ENCODE results near the gene WWOX. TPM values are rescaled to one million over a fixed set of nuclear protein-coding genes. Genes with fewer than 3 reads are reported as not detected.

Gene WWOX
- total RNA-seq, 1 experiment from 2014 or later: 13.0 TPM

DNA sequence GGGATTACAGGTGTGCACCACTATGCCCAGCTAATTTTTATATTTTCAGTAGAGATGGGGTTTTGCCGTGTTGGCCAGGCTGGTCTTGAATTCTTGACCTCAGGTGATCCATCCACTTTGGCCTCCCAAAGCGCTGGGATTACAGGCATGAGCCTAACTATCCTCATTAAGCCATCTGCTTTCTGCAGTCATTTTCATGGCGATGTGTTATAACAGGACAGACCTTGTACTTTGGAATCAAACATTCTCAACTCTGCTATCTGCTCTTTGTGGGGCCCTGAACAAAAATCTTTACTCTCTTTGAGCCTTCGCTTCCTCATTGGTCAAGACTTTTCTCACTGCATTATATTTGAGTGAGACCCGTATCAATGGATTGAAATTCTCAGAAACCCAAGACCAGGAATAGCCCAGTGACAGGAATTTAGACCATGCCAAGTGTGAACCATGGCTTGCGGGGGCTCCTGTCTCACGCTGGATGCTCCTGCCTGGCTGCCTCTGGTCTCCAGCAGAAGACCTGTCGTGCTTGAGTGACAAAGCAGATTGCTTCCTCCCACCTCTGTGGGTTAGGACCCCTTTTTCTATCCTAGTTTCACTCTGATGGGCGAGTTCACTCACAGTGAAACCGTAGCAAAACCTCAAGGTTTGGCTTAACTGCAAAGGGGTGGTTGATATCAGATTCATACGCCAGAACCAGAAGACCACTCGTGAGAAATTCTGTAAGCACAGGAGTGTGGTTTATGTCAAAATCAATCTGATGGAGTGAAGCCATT lies 982.0 kb downstream of the WWOX start:
- no peak for DNase-seq (ENCODE audit: low read depth)

DNA sequence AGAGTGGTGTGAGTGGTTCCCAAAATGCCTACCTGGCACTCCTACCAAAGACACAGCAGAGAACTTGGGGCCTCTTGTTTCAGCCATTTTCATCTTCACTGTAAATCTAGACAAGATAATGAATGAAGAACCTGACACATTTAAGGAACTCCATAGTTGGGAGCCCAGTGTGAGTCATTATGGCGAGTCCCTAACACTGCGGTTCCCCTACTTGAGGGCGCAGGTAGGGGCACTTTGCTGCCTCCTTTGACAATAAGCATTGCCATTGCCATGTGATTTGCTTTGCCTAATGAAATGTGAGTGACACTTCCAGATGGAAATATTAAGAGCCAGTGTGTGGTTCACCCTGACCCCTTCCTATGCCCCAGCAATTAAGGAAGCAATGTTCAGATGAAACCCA lies 983.5 kb downstream of the WWOX start:
- no peak for DNase-seq (ENCODE audit: low read depth)

DNA sequence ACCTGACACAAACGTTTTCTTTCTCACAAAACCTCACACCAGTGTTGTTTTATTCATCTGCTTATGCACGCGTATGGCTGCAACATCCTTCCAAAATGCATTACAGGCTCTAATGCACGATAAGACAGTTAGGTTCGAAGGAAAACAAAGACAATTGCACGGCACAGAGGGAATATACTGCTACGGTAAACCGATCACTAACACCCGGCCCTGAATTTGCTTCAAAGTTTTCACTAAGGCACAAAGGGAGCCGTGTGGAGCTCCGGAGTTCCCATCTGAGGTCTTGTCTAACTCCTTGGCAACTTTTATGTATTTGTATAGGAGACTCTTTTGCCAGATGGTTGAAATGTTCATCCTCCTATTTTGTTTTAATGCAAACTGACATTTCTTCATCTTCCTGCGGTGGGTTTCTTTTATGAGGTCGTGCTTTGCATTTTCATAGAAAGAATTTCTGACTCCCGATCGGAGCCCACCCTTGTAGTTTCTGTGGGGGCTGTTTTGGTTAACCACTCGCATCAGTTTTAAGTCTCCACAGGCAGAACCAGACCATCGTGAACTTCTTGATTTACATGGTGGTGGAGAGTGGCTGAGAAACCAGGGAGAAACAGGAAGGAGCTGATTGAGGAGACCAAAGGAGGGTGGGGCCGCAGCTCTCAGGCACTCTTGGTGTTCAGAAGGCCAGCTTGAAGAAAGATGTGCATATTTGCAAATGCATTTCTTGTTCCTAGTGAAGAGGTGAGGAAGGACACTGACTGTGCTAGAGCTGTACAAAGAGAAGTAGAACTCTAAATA lies 984.2 kb downstream of the WWOX start:
- DNase-seq (ENCODE audit: low read depth): no peak

DNA sequence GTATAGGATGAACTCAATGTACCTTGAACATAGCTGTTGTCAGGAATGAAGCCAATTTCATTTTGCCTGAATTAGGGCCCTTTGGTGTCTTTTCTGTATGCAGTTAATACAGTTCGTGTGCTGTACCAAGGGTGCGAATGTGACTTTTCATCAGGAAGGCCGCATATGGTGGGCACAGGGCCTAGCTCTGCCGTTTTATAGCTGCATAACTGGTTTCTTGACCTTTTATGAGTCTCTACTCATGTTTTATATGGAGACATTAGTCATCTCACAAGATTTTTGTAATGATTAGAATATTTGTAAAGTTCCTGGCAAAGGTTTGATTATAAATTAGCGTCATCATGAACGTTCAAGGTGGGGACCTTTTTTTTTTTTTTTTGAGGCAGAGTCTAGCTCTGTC lies 989.5 kb downstream of the WWOX start:
- no peak for DNase-seq (ENCODE audit: low read depth)

DNA sequence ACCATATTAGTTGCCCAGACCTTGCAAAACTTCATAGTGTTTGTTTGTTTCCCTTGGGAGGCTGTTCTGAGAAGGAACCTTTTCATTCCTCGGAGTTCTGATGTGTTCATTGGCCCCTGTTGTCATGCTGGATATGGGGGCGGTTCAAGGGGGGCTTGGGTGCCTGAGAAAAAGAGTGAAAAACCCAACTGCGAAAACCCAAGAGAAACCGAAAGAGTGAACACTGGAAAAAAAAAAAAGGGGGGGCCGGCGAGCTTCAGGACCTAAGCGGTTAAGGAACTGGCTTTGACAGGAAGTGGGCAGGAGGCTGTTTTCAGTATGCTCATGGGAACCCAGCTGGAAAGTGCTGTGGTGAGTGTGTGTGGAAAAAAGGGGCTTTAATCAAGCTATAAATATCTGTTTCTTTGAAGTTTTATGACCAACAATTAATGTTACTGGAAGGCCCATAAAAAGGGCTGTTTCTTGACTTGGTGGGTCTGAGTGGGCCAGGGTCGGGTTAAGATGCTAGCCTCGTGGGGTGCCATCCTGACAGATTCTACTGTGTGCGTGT lies 990.4 kb downstream of the WWOX start:
- DNase-seq (ENCODE audit: low read depth): no peak

DNA sequence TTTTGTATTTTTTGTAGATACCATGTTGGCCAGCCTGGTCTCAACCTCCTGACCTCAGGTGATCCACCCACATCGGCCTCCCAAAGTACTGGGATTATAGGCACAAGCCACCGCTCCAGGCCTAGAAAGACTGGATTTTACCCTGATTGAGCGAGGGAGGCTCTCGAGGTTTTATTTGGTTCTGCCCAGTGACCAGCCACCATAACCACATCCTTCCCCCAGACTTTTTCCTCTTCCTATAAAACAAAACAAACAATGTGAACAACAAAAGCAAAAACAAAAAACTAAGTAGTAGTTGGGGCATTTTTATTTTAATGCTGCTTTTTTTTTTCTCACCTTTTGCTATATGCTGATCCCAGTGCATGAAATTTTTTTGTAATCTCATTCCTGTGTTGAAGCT lies 991.5 kb downstream of the WWOX start:
- no peak for DNase-seq (ENCODE audit: low read depth)

DNA sequence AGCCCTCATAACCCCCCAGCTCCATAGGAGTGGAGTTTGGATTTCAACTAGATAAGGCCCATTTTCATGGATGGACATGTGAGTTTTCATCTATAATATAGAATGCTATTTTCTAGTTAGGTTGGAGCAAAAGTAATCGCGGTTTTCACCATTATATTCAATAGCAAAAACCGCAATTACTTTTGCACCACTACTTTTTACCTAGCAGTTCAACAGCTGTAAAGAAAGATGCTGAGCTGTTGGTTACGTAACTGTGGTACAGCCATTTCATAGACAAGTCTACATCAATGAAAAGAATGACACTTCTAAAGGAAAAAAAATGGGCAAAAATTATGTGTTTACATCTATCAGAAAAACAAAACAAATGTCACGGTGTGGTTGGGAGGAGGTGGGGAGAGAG lies 993.4 kb downstream of the WWOX start:
- no peak for DNase-seq (ENCODE audit: low read depth)

DNA sequence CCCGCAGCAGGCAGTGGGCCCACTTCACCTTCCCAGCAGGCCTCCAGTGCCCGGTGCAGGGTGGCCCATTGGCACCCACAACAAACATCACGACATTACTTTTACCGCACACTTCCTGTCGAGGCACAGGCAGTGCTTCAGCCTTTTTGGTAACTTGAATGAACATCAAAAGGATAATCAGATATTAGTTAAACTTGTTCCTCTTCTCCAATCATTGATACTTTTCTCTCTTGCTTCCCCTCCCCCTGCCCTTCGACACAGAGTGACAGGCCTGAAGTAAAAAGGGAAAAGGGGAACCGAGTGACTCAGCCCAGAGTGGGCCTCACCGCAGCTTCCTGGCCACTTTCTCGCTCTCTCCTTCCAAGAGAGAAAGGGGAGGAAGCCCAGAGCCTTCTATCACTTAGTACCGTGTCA lies 994.1 kb downstream of the WWOX start:
- no peak for DNase-seq (ENCODE audit: low read depth)

DNA sequence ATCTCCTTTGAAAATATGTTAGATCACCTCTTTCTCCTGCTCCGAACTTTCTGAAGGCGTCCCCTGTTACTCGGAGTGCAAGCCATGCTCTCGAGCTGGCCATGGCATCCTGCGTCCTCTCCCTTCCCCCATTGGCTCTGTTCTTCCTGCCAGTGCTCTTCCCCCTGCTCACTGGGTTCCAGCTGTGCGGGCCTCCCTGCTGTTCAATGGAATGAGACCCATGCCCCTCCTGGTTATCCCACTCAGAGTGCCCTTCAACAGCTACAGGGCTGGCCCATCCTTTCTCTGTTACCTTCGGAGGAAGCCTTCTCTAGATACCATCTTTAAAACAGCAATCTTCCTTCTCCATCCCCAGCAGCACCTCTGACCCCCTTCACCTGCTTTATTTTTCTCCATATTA lies 996.8 kb downstream of the WWOX start:
- DNase-seq (ENCODE audit: low read depth): no peak

DNA sequence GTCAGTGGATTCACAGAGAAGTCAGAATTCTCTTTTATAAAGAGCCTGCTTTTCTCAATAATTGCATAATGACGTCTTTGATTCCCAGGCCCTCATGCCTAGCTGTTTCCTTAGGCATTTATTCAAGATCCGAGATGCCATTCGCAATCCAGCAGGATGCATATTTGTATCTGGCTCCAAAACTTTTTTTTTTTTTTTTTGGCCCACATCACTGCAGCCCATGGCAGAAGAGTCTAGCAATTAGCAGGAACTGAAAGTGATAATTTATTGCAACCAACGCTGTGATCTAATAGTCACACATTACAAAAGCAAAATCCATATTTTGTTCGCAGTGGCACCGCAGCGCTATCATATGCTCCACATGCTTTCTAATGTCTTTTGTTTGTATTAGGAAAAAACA lies 997.7 kb downstream of the WWOX start:
- no peak for DNase-seq (ENCODE audit: low read depth)

DNA sequence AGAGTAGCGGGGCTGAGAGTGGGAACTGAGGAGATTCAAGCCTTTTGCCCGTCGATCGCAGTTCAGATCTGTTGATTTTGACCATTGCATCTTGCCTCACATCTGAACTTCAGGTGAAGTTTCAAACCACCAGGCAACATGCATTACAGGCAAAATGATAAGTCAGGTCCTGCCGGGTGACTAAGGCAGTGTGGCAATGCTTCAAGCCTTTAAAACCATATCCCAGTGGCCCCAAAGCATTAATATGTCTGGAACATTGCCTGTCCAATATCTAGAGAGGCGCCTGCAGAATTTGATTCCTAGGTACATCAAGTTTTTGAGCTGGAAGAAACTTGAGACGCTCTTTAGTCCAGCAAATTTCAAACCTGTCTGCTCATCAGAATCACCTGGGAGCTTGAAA lies 998.3 kb downstream of the WWOX start:
- no peak for DNase-seq (ENCODE audit: low read depth)

DNA sequence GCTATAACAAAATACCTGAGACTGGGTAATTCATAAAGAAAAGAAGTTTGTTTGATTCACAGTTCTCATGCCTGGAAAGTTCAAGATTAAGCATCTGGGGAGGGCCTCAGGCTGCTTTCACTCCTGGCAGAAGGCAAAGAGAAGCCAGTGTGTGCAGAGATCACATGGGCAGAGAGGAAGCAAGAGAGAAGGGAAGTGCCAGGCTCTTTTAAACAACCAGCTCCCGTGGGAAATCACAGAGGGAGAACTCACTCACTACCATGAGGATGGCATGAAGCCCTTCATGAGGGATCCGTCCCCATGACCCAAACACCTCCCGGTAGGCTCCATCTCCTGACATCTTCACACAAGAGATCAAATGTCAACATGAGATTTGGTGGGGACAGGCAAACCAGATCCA lies 999.5 kb downstream of the WWOX start:
- no peak for DNase-seq (ENCODE audit: low read depth)

DNA sequence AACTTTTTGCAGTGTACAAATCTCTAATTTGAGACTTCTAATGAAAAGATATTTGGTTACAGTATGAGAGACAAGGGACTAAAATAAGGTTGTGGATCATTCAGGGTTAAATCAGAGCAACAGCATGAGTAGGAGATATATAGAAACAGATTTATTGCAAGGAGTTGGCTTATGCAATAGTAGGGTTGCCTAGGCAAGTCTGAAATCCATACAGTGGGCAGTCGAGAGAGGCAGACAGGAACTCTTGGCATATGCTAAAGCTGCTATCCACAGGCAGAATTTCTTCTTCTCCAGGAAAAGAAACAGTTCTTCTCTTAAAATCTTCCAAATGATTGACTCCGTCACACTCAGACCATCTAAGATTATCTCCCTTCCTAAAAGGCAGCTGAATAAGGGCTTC lies 1000.3 kb downstream of the WWOX start:
- DNase-seq (ENCODE audit: low read depth): no peak

DNA sequence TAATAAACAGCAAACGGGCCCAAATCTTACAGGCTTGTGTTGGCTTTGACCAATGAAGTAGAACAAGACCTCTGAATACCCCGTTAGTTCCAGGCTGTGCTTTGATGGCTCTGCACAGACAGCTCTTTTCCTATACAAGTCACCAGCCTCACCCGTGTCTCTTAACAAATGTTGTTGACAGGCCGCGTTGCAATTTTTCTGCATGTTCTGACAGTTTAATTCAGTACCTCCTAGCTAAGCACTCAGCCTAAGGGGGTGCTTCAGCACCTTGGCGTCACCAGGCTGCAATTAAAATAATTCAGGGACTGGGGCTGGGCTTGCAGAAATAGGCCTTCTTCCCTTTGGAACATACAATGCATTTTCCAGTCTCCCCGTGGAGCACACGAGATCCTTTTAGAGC lies 1001.0 kb downstream of the WWOX start:
- no peak for DNase-seq (ENCODE audit: low read depth)

DNA sequence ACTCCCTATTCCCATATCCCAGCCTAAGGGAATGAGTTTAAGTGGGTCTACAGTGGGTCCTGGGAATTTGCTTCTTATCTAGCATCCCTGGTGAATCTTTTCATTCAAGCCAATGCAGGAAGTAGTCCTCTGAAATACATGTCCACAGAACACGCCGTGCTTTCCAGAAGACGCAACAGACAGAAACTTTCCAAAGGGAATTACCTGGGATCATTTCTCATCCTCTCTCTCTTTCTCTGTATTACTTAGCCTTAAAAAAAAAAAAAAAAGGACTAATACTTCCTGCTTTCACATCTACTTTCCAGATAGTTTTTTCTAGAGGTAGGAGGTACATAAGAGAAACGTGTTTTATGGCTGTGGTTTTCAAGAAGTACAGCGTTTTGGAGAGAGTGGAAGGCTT lies 1002.0 kb downstream of the WWOX start:
- no peak for DNase-seq (ENCODE audit: low read depth)

DNA sequence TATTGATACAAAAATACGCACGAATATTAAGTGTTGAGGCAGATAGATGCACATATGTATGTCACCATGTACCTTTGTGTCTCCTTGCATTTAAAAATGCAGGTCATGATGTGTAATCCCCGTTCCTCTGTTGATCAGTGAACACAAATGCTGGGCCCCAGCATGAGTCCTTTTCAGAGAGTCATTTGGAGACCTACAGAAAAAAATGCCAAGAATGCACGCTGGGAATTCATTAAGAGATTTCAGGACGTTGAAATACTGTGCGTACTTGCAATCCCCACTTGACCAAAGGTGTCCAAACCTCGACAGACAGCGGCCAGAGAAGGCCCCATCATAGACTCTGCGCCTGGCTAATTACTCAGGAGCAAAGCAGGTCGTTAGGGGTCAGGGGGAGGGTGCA lies 1005.1 kb downstream of the WWOX start:
- DNase-seq (ENCODE audit: low read depth): no peak

DNA sequence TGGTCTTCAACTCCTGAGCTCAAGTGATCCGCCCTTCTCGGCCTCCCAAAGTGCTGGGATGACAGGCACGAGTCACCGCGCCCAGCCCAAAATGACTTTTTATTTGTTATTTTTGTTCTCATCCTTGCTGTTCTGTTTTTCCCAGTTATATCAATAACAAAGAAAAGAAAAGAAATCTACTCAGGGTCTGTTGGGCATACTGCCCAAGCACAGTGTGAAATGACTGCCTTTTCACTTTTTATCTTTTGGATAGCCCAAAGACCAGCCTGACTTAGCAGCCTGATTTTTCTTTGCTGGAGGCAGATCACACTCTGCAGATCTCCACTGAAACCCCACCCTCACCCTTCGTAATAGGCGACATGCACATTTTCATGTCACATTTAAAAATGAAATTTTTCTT lies 1007.8 kb downstream of the WWOX start:
- no peak for DNase-seq (ENCODE audit: low read depth)

DNA sequence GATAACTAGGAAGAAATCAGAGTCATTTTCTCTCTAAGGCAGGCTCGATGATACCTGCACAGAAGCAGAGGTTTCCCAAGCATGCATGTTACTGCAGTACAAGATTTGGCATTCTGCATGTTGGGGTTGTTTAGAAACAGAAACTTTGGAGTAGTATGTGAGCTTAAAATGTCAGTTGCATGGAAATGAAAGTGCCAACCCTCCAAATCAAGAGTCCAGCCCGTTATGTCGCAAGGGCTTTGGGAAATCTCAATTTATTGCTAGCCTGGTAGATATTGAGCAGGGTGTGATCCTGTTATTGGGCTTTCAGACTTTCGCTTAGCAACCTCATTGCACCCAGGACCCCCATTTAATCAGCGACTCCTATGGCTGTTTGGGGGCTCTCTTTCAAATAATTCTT lies 1010.3 kb downstream of the WWOX start:
- DNase-seq (ENCODE audit: low read depth): no peak

DNA sequence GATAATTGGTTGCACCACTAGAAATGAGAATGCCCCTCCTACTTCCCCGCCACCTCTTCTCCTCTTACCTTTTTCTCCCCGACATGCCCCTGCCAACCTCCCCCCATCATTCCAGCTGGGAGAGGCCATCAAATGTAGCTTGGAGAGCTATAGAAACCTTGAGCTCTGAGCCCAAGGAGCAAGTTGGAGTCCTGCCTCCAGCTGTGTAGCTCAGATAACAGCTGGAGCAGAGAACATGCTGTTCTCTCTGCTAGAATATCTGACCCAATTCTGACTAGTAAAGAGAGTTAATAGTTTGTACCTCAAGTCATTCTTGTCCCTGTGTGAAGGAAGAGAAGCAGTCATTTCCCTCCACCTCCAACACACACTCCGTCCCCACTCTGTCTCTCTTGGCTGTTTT lies 1010.8 kb downstream of the WWOX start:
- no peak for DNase-seq (ENCODE audit: low read depth)

DNA sequence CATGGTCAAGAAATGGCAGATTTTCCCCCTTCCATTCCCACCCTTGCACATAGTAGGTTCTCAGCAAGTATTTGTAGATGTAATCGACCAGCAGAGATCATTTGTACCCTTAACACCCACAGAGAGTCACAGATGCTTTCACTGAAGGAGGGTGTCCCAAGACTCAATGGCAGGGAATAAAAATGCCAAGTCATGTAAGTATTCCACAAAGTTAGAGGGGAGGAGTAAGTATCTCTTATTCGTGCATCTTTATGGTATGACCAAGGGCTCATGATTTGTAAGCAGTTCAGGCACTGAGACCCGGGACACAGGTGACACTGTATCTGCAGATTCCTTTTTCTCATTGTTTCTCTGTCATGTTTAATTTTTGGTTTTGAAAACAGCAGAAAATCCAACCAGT lies 1011.5 kb downstream of the WWOX start:
- DNase-seq (ENCODE audit: low read depth): no peak

DNA sequence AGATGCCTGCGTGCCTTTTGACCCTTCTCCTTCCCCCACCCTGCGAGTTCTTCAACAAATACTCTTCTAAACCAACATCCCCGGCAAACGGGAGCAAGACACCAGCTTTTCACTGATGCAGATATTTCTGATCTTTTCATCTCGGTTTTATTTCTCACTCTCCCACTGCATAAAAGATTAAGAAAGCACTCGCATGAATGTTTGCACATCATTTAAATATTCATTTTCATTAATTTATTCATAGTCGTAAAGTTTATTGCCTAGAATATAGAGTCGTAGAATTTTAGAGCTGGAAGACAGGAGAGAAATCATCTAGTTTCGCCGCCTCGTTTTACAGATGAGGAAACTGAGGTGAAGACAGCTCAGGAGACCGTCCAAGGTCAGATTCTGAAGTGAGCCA lies 1013.0 kb downstream of the WWOX start:
- no peak for DNase-seq (ENCODE audit: low read depth)

DNA sequence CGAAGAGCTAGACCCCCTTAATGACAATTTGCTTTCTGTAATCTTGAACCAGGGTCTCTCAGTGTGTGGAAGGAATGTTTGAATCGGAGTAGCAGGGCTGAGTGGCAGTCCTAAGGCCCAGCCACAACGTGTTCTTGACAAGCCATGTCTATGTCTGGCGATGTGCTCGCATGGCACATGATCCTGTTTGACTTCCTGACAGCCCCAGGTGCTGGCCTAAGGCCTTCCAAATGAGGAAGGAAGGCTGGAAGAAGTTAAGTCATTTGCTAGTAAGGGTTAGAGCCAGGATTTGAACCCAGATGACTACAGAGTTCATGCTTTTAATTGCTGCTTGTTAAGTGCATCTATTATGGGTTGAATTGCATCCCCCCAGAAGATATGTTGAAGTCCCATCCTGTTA lies 1014.4 kb downstream of the WWOX start:
- DNase-seq (ENCODE audit: low read depth): no peak

DNA sequence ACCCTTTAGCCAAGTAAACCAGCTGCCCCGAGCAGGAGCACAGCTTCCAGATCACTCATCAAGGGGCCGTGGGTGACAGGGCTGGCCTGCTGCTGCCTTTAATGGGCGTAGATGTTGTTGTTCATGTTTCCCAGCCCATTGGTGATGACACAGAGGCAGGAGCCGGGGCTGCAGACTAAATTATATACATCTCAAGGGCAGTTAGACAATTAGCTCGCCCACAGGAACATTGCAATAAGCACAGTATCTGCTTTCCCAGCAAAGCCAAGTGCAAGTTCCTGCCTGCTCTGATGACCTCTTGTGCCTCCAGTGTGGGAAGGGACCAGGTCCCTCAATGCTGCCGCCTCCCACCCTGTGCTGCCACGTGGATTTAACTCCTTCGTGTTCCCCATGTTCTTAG lies 1015.3 kb downstream of the WWOX start:
- DNase-seq (ENCODE audit: low read depth): no peak

Measured in LHCN-M2 (cell line).